Activated CD8-positive, alpha-beta memory T cell treated with anti-CD3 and anti-CD28 coated beads for 4 hours (primary cell): ENCODE measurements around the gene ZNF212.

Source experiments
- DNase-seq, 2 donors: peaks; one replicate each; pipeline ENCODE4 v3.0.0-alpha.2; 2020; ENCODE audit warnings: low read depth in 2 of 2

Gene ZNF212

DNA sequence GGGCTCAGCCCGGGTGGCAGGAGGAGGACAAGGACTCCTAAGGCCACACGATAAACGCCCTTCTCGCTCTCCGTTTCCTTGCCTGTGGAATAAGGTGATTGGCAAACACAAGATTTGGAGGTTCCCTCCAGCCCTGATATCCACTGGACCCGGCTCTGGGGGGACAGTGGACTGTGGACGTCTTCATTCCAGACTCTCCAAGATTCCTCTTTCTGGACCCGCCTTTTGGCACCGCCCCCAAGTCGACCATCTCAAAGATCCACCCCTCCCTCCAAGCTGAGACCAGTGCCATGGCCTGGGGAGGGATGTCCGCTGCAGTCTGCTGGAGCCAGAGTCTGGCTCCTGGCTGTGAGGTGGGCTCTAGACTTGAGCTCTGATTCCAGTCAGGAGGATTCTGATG lies 46.2 kb downstream of the ZNF212 start:
- no peak for DNase-seq

DNA sequence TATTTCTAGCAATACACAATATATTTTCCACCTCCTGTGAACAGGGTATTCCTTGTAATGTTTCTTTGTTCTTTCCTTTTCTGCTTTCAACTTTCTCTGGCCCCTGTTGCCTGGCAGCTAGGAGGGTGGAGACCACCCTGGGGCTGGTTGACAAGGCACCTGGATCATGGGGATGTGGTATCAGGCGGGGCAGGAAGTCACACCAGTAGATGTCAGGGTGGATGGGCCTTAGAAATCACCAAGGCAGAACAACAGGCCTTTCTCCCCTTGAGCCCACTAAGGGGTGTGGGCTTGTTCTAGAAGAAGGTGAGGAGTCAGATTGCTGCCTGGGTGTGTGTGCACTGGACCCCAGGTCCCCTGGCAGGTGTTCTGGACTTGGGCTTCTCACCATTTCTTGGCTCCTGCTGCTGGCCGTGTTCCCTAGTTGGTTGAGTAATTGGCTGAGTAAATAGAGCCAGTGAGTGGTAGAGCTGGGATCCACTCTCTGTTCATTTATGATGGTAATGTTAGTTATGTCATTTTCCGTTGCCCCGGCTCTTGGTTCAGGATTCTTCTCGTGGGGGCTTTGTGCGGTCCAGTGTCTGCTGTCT lies 47.5 kb downstream of the ZNF212 start:
- no peak for DNase-seq

DNA sequence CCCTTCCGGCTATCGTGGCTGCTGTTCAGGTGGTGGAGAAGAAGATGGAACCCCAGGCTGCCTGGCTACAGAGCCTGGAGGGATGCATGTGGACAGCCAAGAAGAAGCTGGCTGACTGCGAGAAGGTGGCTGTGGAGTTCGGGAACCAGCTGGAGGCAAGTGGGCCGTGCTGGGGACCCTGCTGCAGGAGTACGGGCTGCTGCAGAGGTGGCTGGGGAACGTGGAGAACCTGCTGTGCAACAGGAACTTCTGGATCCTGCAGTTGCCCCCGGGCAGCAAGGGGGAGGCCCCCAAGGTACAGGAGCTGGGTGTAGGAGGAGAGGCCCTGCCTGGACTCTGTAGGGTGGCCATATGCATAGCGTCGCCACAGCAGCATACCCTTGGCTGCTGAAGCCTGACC lies 48.2 kb downstream of the ZNF212 start:
- no peak for DNase-seq

DNA sequence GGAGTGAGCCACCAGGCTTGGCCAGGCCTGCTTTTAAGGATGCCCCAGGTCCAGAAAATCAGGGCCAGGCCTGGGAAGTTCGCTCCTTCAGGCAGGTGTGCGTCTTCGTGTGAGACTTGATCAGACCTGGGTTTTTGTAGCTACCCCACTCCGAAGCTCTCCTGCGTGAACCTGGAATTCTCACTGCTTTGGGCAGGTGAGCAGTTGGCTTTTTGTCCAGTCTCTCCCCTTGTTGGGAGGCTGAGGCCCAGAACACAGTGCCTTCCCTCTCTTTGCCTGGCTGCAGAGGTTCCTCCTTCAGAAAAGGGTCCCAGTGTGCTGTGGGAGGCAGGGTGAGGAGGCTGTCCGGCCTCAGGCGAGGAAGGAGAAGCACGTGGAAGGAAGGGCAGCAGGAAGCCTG lies 49.8 kb downstream of the ZNF212 start:
- DNase-seq = no peak

DNA sequence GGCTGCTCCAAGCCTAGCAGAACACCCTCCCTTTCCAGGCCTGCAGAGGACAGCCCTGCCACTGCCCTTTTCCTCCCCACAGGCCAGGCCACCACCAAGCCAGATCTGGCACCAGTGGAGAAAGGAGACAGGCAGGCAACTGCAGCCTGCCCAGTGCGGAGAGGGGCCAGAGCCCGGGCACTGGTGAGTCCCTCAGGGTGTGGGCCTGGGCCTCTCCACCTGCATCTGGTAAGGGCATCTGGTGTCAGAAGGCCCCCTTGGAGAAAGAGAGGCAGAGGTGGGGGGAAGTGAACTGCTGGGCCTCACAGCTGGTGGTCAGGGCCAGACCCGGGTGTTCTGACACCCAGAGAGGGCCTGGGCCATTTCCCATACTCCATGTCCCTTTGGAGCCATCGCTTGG lies 50.4 kb downstream of the ZNF212 start:
- DNase-seq = no peak

DNA sequence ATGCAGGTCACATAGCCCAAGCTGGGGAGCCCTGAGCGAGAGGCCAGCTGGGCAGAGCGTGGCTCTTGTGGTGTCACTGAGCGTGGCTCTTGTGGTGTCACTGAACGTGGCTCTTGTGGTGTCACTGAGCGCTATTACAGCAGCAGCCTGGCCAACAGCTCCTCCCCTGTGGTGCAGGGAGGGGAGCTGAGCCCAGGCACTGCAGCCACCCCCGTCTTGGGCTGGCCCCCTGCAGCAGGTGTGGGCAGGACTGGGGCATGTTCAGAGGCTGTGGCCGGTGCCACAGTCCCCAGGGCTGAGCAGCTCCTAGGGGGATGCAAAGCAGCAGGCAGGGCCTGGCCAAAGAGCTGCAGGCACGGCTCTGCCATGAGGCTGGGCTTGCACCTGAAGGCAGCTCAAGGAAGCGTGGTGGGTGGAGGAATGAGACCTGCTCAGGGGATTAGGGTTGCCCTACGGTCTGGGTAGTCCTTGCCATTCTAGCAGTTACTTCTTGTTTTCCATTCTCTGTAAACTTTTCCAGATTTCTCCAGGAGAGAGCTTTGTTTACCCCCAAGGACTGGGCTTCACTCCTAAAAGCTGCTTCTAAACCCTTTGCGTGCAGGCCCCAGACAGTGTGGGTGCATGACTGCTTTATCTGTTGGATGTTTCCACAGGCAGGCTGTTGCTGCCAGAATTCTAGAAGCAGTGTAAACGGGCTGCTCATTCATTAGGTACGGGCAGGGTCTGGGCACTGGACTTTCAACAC lies 51.8 kb downstream of the ZNF212 start:
- no peak for DNase-seq

DNA sequence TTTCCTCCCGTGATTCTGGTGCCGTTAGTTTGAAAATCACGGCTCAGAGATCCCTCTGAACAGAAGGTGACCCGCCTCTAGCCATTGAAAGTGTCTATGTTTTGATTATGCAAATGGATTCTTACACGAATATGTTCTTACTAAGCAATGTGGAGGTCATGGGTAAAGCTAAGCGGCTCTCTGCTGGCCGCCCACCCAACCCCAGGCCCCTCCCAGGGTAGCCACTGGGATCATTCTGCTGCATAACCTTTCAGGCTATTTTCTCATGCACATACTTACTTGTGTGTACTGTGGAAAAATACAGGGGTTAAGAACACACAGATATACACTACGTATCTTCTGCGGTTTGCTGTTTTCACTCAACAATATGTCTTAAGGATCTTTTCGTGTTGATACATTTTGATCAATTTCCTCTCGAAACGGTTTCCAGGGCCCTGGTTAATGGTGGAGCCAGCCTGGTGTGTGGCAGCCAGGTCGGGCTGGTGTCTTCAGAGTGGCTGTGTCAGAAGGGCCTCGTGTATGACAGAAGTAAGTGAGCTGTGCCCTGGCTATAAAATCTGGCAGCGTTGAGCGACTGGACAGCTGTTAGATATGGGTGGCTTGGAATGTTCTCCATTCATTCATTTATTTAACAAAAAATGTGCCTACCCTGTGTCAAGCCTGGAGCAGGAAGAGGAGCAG lies 52.5 kb downstream of the ZNF212 start:
- DNase-seq = no peak

DNA sequence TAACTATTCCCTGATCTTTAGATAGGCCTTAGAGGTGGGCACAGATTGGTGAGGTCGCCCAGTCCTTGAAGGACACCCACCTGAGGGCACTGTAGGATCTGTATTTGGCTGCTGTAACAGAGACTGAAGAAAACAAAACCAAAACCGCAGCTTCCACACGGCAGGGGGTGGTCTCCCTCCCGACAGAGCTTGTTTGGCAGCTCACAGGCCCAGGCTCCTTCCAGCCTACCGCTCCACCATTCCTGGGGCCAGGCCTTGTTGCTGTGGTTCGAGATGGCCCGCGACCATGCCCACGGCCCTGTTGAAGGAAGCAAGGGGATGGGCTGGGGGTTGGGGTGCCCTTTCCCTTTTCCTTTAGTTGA lies 53.0 kb downstream of the ZNF212 start:
- DNase-seq = no peak

DNA sequence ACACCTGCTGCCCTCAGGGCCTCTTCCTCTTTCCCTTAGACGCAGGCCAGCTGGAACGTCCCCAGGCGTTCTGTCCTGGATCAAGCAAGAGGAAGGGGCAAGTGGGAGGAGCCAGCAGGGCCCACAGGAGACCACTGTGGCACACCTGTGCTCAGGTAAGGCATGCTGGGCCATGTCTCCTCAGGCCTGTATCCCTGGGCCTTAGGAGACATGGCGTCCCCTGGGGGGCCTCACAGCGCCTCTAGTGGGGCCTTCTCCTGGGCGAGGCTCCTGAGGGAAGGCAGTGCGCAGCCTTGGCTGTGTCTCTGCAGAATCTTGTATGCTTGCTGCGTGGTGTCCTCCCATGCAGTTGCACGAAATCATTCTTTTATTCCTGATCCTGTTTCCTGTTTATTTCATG lies 53.9 kb downstream of the ZNF212 start:
- no peak for DNase-seq

DNA sequence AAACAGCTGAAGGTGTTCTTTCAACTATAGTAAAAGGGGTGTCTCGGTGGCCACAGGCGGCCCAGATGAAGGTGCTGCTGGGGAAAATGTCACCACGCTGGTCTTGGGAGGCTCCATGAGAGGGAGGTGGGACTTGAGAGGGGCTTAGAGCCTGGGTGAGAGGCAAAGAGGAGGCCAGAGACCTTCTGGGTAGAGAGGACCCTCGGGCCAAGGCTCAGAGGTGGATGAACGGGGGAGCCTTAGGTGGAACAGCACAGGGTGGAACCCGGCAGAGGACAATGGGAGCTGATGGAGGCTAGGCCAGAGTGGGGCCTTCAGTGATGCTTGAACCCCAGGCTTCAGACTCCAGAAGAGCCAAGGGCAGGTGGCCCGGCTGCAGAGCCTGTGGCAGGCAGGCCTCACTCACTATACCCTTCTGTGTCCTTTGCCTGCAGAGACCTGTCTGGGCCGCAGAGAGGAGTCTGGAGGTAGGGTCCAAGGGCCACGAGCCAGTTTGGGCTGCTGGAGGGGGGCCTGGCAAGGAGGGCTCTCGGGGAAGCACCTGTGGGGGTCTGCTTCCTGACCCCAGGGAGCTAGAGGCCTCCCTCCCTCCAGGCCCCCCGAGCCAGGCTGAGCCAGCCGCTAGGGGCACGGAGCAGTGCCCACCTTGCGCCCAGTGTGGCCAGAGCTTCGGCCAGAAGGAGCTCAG lies 54.6 kb downstream of the ZNF212 start:
- no peak for DNase-seq

DNA sequence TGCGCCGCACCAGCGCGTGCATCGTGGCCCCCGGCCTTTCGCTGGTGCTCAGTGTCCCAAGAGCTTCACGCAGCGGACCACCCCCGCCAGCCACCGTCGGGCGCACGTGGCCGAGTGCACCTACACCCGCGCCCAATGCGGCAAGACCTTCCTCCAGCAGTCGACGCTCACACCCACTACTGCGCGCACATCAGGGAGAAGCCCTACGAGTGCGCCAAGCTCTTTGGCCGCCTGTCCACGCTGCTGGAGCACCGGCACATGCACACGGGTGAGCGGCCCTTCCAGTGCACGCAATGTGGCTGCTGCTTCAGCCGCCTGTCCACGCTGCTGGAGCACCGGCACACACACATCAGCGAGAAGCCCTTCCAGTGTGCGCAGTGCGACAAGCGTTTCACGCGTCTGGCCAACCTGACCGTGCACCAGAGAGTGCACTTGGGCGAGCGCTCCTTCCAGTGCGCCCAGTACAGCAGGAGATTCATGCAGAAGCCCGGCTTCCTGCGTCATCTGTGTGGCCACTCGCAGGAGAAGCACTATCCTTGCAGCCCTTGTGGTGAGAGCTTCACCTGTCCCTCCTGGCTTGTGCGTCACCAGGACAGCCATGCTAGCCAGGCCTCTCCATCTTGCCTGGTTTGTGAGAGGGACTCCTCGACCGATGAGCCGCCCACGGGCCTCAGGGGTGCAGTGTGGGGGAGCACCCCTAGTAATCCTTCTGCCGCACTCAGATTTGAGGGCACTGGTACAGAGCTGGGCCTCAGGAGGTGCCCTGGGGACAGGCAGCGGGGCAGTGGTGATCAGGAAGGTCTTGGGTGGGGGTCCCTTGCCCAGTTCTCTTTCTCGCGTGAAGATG lies 55.4 kb downstream of the ZNF212 start:
- no peak for DNase-seq

DNA sequence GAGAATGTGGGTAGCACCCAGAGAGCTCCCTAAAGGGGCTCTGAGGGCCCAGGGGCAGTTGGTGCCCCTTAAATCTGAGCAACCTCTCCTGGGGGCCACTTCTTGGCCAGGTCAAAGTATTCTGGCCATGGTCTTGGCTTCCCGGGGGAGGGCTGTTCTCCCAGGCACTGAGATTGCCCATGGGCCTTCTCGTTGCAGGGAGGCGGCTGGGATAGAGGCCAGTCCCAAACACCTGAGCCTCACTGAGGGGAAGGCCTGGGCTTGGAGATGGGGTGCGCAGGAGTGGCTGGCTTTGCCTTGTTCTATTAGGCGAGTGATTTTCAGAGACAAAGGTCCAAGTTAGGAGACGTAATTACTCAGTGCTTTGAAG lies 56.0 kb downstream of the ZNF212 start:
- no peak for DNase-seq

DNA sequence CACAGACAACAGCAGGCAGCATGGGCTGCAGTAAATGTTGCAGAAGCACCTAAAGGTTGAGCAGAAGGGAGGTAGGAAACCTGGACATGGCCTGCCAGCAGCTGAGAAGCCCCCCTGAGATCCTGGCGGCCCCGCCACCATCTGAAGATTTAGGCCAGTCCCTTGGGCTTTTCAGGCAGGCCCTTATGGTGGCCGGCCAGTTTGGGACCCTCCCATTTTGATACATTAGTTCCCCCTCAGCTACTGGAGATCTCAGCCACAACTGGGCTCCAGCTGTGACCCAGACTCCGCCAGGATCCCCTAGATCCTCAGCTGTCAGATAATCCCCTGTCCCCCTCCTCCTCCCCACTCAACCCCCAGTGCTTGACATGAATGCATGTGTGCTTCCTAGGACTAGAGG lies 56.9 kb downstream of the ZNF212 start:
- DNase-seq = no peak

DNA sequence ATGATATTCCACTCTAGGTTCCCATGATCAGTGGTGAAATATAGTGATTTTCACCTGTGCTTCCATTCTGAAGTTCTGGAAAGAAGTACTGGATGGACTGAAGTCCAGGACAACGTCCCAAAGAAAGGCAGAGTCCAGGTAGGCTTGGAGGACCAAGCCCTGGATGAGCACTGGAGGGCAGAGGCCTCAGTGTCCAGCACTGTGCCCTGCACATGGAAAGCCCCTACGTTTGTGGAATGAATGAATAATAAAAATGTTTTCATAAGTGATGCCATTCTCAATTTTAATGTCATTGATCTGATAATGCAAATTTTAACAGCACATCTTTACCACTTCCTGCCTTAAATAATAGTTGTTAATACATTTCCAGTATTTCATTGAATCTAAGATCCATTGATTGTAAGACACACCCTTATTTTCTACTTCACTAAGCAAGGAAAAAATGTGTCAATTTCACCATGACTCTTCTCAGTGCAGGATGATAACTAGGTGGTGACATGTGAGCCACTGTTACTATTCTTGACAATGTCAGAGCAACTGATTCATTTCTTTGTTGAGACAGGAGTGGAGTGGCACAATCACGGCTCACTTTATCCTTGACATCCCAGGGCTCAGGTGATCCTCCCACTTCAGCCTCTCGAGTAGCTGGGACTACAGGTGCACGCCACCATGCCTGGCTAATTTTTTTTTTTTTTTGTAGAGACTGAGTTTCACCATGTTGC lies 57.7 kb downstream of the ZNF212 start:
- no peak for DNase-seq

DNA sequence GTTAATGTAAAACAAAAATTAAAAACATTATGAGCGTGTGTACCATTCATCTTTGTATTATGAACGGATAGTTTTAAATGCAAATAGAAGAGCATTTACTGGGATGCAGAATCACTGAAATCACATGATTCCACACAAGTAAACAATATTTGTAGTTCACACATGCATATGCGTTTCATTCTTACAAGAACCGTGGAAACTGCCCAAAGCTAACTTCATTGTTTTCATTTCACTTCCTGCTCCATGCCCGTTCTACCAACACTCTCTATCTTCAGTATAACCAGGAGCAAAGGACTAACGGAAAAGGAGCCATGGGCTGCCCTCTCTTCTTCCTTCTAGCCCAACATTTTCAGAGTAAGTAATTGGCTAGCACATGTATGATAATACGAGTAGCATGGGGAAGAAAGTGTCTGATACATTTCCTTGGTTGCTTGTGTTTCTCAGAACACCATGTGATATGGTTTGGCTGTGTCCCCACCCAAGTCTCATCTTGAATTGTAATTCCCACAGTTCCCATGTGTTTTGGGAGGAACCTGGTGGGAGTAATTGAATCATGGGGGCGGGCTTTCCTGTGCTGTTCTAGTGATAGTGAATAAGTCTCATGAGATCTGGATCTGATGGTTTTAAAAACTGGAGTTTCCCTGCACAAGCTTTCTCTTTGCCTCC lies 61.3 kb downstream of the ZNF212 start:
- DNase-seq = no peak

DNA sequence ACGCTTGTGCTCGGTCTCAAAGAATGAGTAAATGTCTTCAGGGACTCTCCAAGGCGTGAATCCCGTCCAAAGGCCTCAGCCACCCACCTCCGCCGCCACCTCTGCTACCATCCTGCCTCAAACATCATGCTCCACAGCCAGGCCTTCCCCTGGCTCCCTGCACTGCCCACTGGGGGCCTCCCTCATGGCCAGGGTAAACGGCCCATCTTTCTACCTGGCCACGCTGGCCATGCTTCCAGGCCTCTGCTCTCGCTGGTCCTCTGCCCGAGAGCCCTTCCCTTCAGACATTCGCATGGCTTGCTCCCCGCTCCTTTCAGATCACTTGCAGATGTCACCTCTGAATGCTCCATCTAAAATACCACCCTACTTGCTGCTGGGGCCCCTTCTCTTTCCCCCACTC lies 62.8 kb downstream of the ZNF212 start:
- no peak for DNase-seq

DNA sequence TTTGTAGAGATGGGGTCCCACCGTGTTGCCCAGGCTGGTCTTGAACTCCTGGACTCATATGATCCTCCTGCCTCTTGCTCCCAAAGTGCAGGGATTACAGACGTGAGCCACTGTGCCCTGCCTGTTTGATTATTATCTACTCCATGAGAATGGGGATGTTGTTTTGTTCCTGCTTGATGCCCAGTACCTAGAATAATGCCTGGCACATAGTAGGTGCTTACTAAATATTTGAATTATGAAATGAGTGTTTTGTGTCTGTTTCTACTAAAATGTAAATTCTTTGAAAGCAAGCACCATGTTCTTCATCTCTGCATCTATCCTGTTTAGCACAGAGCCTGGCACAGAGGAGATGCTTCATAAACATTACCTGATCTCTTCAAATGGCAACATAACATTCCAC lies 63.4 kb downstream of the ZNF212 start:
- no peak for DNase-seq

DNA sequence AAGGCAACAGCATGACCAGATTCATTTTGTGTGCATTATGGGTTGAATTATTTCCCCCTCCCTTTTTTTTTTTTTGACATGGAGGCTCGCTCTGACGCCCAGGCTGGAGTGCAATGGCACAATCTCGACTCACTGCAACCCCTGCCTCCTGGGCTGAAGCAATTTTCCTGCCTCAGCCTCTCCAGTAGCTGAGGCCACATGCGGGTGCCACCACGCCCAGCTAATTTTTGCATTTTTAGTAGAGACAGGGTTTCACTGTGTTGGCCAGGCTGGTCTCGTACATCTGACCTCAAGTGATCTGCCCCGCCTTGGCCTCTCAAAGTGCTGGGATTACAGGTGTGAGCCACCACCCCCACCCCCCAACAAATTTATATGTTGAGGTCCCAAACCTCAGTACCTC lies 64.6 kb downstream of the ZNF212 start:
- DNase-seq = no peak
